Aorta (tissue), 5 donors: ENCODE results near the gene MAPRE2. TPM values are rescaled to one million over a fixed set of nuclear protein-coding genes. Genes with fewer than 3 reads are reported as not detected.
A peak's percentile ranks its signal among the peaks of the same experiment; 100 is the strongest.
"Not testable (repeated sequence)": the region's sequence is repeated elsewhere in the genome, so short reads cannot be mapped to it uniquely, and the experiment has no call there.

Experiments used
- ATAC-seq: fragments of 200-7000 bp; cut with Tn5 transposase; one replicate; pipeline ENCODE4 v1.9.1; 2022; ENCODE audit warnings: moderate library complexity; ENCODE audit not compliant: low FRiP score
- DNase-seq, 2 donors: peaks; one replicate each; pipeline ENCODE4 v3.0.0-alpha.2; 2020
- H3K27ac ChIP-seq, 2 donors: one replicate each; pipeline ENCODE4 v1.5.1; 2013; ENCODE audit warnings: low read length in 2 of 2, mild to moderate bottlenecking in 2 of 2, moderate library complexity in 2 of 2, control low read depth in 1 of 2, inconsistent platforms in 1 of 2, low read depth in 1 of 2
- H3K27me3 ChIP-seq, 2 donors: one replicate each; pipeline ENCODE4 v1.6.1; 2013; ENCODE audit warnings: control low read depth in 1 of 2, low read length in 1 of 2, mild to moderate bottlenecking in 1 of 2, moderate library complexity in 1 of 2; ENCODE audit not compliant: insufficient read depth in 2 of 2, control insufficient read depth in 1 of 2
- H3K36me3 ChIP-seq, 2 donors: one replicate each; pipeline ENCODE4 v1.6.1; 2013; ENCODE audit warnings: control low read depth in 1 of 2, low read length in 1 of 2, mild to moderate bottlenecking in 1 of 2; ENCODE audit not compliant: insufficient read depth in 2 of 2, control insufficient read depth in 1 of 2
- H3K4me1 ChIP-seq, 2 donors: one replicate each; pipeline ENCODE4 v1.6.1; 2013; ENCODE audit warnings: low read length in 2 of 2, control low read depth in 1 of 2, mild to moderate bottlenecking in 1 of 2, moderate library complexity in 1 of 2; ENCODE audit not compliant: insufficient read depth in 2 of 2, control insufficient read depth in 1 of 2
- H3K4me3 ChIP-seq, 2 donors: one replicate each; pipeline ENCODE4 v1.5.1; 2013; ENCODE audit warnings: low read length in 2 of 2, control low read depth in 1 of 2, mild to moderate bottlenecking in 1 of 2
- H3K9me3 ChIP-seq: one replicate; pipeline ENCODE4 v1.6.1; 2013; ENCODE audit warnings: mild to moderate bottlenecking, low read length; ENCODE audit not compliant: control insufficient read depth
- WGBS, 2 donors: extraction: QIAGEN DNeasy Blood & Tissue Kit; methylation state at CpG; one replicate each; pipeline ENCODE4 v1.1.7; 2013; 5-methylcytosine and 5-hydroxymethylcytosine counted together
- intact Hi-C, 2 donors: fragments of 100-400 bp; cut with DNase I; formaldehyde crosslinking; loops; one replicate each; pipeline versions ENCODE4 v1.14.2 to v1.15.0; 2022
- polyA plus RNA-seq, 2 donors: library from polyadenylated mRNA; stranded (reverse); fragments of 200-250 nt; gene quantifications; one replicate each; pipeline ENCODE4 v1.2.3, GENCODE V29; 2013
- total RNA-seq, 2 donors: library from RNA; stranded (reverse); fragmentation: NEBNext Ultra II Directional; extraction: Animal tissue kit (Norgen Biotek cat#: 25700); gene quantifications; one replicate each; pipeline ENCODE4 v1.2.1, GENCODE V29; 2021
- donor health status: healthy with polysubstance abuse.
- donor health status: Bipolar disorder and iron deficiency.
- donor health status: DM: no; HTN: no; CAD: no.
- donor health status: DM: no; HTN: no; CAD: no.
- donor health status: DM: yes; HTN: yes; CAD: no.

Gene MAPRE2
- total and polyA plus RNA-seq, 4 donors, result 22.5 to 71.9 (median 44.6) TPM

DNA sequence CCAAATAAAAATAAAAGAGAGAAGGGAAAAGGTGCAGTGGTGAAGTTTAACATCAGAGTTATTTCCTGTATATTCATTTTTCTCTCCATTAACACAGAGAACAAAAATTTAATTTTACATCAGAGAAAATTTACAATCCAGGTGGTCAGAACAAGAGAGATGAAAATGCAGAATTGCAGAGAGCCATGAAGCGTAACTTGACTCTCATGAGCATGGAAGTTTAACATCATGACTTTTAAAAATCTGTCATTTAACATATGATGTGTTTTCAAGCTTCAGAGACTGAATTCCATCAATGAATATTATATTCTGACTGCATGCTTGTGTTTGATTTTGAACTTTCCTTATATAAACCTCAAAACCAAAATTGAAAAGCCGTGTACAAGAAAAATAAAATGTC, 120.3 kb downstream of the MAPRE2 start:
- H3K4me3 ChIP-seq, result no peak overlapping the region
- no peaks in the 10 kb centered on the region for H3K4me1 ChIP-seq
- no peak for ATAC-seq
- no peak for DNase-seq
- no peaks in the 10 kb centered on the region for H3K36me3 ChIP-seq
- H3K27me3 ChIP-seq, result no peaks in the 10 kb centered on the region
- H3K9me3 ChIP-seq, result no peaks in the 10 kb centered on the region
- 61 to 72% methylated on average over 2 of the region's 2 CpGs for WGBS, 2 donors
- intact Hi-C loops, result no loop called here
- H3K27ac ChIP-seq, result no peak overlapping the region

DNA sequence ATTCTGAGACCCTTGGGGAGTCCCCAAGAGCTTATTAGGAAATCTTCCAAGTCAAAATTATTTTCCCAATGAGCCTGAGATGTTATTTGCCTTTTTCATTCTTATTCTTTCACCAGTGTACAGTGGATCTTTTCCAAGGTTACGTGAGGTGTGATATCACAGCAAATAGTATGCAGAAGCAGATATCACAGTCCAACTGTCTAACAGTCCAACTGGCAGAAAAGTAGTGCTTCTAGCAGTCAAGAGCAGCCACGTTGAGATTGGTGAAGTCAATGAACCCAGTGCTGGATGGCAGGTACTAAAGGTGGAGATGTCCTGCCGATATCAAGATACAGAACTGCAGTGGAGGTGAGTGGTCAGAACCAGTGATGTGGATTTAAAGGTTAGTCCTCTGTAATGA, 120.7 kb downstream of the MAPRE2 start:
- 48 to 65% methylated on average over 3 of the region's 3 CpGs for WGBS, 2 donors
- Histone ChIP-seq H3K27me3 (no peaks in the 10 kb centered on the region), H3K27ac (no peak overlapping the region), H3K4me3 (no peak overlapping the region), H3K4me1 (no peaks in the 10 kb centered on the region), H3K9me3 (no peaks in the 10 kb centered on the region), H3K36me3 (no peaks in the 10 kb centered on the region)
- DNase-seq, result no peak
- ATAC-seq, result no peak
- intact Hi-C loops, result no loop called here

DNA sequence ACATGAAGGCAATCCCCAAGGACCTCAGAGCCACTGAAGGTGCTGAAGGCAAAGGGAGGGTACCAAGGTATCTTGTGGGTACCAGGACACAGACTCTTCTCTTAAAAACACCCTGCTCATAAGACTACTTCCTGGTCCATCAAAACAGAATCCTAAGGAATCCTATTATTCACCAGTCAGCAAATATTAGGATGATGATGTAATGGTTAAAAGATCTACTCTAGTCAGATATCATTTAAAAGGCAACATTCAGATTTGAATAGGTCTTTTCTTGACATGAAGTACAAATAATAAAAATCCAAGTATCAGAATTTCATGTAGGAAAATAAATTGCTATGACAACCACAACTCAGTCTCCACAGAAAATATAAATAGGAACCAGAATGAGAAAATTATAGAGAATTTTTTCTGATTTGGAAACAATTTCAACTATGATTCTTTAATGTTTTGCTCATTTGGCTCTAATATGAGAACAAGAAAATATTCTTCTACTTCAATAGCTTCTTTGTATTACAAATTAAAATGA, 121.9 kb downstream of the MAPRE2 start:
- intact Hi-C loops, result no loop called here
- ATAC-seq, result no peak

DNA sequence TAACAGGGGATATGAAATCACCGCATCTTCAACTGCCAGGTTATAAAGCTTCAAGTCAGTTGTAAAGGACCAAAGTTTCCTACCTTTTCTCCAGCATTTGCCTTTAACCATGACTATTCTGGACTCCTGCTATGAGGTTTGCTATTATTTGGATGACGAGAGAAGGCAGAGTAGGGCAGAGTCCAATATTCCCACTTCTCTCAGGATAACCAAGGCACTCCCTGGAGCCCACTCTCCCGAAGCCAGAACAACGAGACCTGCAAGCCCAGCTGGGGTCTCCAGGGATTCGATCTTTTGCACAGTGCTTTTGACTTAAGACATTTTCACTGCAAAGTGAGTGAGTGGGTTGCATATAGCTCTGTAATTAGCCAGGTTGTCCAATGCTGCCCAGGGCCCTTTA, 122.5 kb downstream of the MAPRE2 start:
- H3K36me3 ChIP-seq, result no peaks in the 10 kb centered on the region
- no peaks in the 10 kb centered on the region for H3K4me1 ChIP-seq
- ATAC-seq (no peak), DNase-seq (no peak)
- H3K27ac ChIP-seq, result no peak overlapping the region
- no peaks in the 10 kb centered on the region for H3K27me3 ChIP-seq
- intact Hi-C loops, result no loop called here
- H3K4me3 ChIP-seq, result no peak overlapping the region
- no peaks in the 10 kb centered on the region for H3K9me3 ChIP-seq
- 76 to 82% methylated on average over 5 of the region's 5 CpGs for WGBS, 2 donors

More for the DNA sequence above, 121.9 kb downstream of the MAPRE2 start:
- H3K36me3 ChIP-seq, result no peaks in the 10 kb centered on the region
- no peaks in the 10 kb centered on the region for H3K27me3 ChIP-seq
- H3K4me1 ChIP-seq, result no peaks in the 10 kb centered on the region
- no peaks in the 10 kb centered on the region for H3K9me3 ChIP-seq
- no peak overlapping the region for H3K4me3 ChIP-seq
- no peak overlapping the region for H3K27ac ChIP-seq
- no peak for DNase-seq

DNA sequence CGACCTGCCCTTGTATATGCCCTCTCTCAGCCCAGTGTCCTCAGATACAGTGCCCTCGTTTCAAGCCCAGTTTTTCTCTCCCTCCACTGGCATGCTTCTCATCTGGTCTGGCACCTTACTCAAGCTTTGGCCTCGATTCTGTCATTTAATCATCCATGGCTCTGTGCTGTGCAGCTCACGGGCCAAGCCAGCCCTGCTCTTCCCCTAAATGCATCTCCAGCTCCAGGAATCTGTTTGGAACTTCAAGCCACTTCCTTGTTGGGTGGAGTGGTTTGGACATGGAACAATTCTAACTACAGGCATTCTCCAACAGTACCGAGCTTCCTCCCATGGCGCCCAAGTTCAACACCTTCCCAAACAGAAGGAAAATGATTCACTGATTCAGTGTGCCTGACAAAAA, 122.9 kb downstream of the MAPRE2 start:
- H3K4me1 ChIP-seq, result no peaks in the 10 kb centered on the region
- no peak overlapping the region for H3K4me3 ChIP-seq
- no peaks in the 10 kb centered on the region for H3K27me3 ChIP-seq
- DNase-seq (no peak), ATAC-seq (peak; percentile 65)
- intact Hi-C loops, result no loop called here
- 37 to 38% methylated on average over 6 of the region's 6 CpGs for WGBS, 2 donors
- H3K27ac ChIP-seq, result no peak overlapping the region
- no peaks in the 10 kb centered on the region for H3K9me3 ChIP-seq
- H3K36me3 ChIP-seq, result no peaks in the 10 kb centered on the region

DNA sequence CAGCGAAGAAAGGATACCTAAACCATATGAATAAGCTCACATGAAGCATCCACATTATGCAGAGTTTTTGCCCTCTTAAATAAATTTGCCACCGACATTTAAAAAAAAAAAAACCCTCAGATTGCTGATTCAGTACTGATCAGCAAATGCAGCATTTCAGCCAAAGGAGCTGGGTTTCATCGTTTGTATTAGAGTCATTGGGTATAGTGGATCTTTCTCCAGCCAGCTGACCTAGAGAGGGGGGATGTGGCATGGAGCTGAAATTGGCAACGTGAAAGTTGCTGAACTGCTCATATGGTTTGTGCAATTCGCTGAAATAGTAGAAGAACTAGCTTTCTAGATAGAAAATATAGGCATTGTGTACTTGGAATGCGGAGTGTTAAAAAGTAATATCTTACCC, 126.1 kb downstream of the MAPRE2 start:
- Histone ChIP-seq H3K27ac (no peak overlapping the region), H3K4me1 (no peaks in the 10 kb centered on the region), H3K4me3 (no peak overlapping the region), H3K36me3 (no peaks in the 10 kb centered on the region), H3K9me3 (no peaks in the 10 kb centered on the region), H3K27me3 (no peaks in the 10 kb centered on the region)
- intact Hi-C loops, result no loop called here
- WGBS, 2 donors, result 66 to 72% methylated on average over 6 of the region's 6 CpGs
- DNase-seq (no peak), ATAC-seq (no peak)

DNA sequence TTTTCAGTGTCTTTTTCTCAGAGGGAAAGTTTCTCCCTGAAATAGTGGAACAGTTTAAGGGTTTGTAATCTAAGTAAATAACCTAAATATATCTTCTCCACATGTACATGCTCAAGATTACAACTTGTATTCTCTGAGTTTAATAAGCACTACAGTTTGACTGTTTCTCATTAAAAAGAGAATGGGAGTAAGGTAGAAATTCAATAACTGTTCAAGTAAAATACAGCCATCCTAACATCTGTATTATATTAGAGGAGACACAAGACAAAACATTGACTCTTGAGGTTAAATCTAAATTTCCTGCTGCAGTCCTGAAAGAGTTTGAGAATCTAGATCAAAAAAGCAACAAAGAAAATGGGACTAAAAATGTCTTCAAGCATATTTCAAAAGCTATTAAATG, 126.6 kb downstream of the MAPRE2 start:
- no peak for ATAC-seq
- no peak overlapping the region for H3K27ac ChIP-seq
- no peaks in the 10 kb centered on the region for H3K9me3 ChIP-seq
- H3K27me3 ChIP-seq, result no peaks in the 10 kb centered on the region
- no peaks in the 10 kb centered on the region for H3K36me3 ChIP-seq
- no peaks in the 10 kb centered on the region for H3K4me1 ChIP-seq
- no peak for DNase-seq
- no peak overlapping the region for H3K4me3 ChIP-seq
- intact Hi-C loops, result no loop called here

DNA sequence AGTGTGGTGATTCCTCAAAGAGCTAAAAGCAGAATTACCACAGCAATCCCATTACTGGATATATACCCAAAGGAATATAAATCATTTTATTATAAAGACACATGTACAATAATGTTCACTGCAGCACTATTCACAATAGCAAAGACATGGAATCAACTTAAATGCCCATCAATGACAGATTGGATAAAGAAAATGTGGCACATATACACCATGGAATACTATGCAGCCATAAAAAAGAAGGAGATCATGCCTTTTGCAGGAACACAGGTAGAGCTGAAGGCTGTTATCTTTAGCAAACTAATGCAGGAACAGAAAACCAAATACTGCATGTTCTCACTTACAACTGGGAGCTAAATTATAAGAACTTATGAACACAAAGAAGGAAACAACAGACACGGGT, 129.1 kb downstream of the MAPRE2 start:
- H3K4me1 ChIP-seq, H3K27ac ChIP-seq, H3K4me3 ChIP-seq, intact Hi-C loops, H3K36me3 ChIP-seq, H3K27me3 ChIP-seq, H3K9me3 ChIP-seq, ATAC-seq, DNase-seq: not testable (repeated sequence)
- WGBS, 2 donors, result 90 to 96% methylated on average over 1 of the region's 1 CpG

DNA sequence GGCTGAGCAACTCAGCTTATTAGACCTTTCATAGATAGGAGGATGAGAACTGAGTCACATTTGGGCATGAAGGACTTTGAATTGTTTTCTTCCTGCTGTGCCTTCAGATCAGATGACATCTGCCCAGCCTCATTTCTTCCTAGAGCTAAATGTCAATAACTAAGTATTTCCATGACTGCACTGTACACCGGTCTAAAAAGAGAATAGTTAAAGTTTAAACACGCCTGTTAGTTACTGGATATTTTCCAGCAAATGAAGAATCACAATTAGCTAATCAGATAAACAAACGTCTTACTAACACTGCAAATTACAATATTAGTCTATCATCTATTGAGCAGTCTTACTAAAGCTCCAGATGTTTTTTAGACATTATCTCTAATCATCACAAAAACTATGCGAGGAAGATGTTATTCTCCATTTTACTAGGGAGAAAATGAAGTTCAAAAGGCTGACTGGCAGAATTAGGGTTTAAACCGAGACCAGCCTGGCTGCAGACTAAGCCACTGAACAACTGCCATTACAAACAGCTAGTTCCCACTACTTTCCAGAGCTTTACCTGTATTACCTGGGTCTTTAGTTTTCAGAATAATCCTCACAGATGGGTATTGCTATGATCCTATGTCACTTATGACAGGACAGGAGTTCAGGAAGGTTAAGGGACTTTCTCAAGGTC, 130.2 kb downstream of the MAPRE2 start:
- no peak overlapping the region for H3K27ac ChIP-seq
- 28 to 30% methylated on average over 5 of the region's 5 CpGs for WGBS, 2 donors
- no peaks in the 10 kb centered on the region for H3K36me3 ChIP-seq
- H3K27me3 ChIP-seq, result no peaks in the 10 kb centered on the region
- peaks cover under 1% of the 10 kb centered on the region for H3K9me3 ChIP-seq
- intact Hi-C loops, result no loop called here
- no peaks in the 10 kb centered on the region for H3K4me1 ChIP-seq
- ATAC-seq (no peak), DNase-seq (no peak)
- no peak overlapping the region for H3K4me3 ChIP-seq
